SK-N-SH (cell line): Measurements from ENCODE around the gene IMPG2. TPM values are rescaled to one million over a fixed set of nuclear protein-coding genes. Genes with fewer than 3 reads are reported as not detected.
A peak's percentile ranks its signal among the peaks of the same experiment; 100 is the strongest.

Experiments
- CTCF ChIA-PET: fragments of 300-600, 350-600 bp; formaldehyde crosslinking; extraction: SDS; loops from one replicate; lab custom pipeline; 2021; lab: Yijun Ruan, JAX
- POLR2A ChIA-PET: fragments of 350-600 bp; sonication (Branson Sonifier 250); formaldehyde crosslinking; extraction: SDS; loops from one replicate; lab custom pipeline; 2020; ENCODE audit warnings: antibody characterized with exemption, inconsistent platforms; lab: Yijun Ruan, JAX
- DNase-seq: peaks from one replicate; pipeline ENCODE4 v3.0.0; 2012
- H2AFZ ChIP-seq: fragments of 200-600 bp; sonication (generic); 2 replicates; pipeline ENCODE4 v1.8.1; 2016; ENCODE audit warnings: antibody characterized with exemption, mild to moderate bottlenecking, low read depth
- H3F3A ChIP-seq: fragments of 200-600 bp; sonication (generic); replicated peaks from 2 replicates; pipeline ENCODE3; 2016; ENCODE audit warnings: antibody characterized with exemption, mild to moderate bottlenecking; ENCODE audit not compliant: insufficient read depth
- H3K27ac ChIP-seq, 2 experiments: fragments of 200-500 bp in 1 of 2; fragments of 200-600 bp in 1 of 2; sonication (Bioruptor generic) in 1 of 2; sonication (generic), shearing (Covaris generic) in 1 of 2; 2 replicates each; pipeline versions ENCODE4 v1.5.1 to v1.6.1; 2014 to 2016; ENCODE audit warnings: low read depth in 2 of 2, inconsistent platforms in 1 of 2, low read length in 1 of 2, mild to moderate bottlenecking in 1 of 2, mixed read lengths in 1 of 2
- H3K27me3 ChIP-seq: fragments of 200-600 bp; sonication (generic), shearing (Covaris generic); 2 replicates; pipeline ENCODE4 v1.6.1; 2016; ENCODE audit warnings: mixed run types; ENCODE audit not compliant: insufficient read depth
- H3K36me3 ChIP-seq, 2 experiments: fragments of 200-500 bp in 1 of 2; fragments of 200-600 bp in 1 of 2; sonication (Bioruptor generic) in 1 of 2; sonication (generic) in 1 of 2; replicated peaks in 1 of 2; 2 replicates each; pipeline versions ENCODE3 to v1.5.1; 2014 to 2016; ENCODE audit warnings: low read length in 1 of 2, mild to moderate bottlenecking in 1 of 2; ENCODE audit not compliant: insufficient read depth in 2 of 2, control insufficient read depth in 1 of 2
- H3K4me1 ChIP-seq, 2 experiments: fragments of 200-500 bp in 1 of 2; fragments of 200-600 bp in 1 of 2; sonication (Bioruptor generic) in 1 of 2; sonication (generic), shearing (Covaris generic) in 1 of 2; 2 replicates each; pipeline versions ENCODE4 v1.5.1 to v1.6.1; 2014 to 2016; ENCODE audit warnings: low read depth in 1 of 2, low read length in 1 of 2, mixed run types in 1 of 2; ENCODE audit not compliant: insufficient read depth in 2 of 2, control insufficient read depth in 1 of 2
- H3K4me2 ChIP-seq: fragments of 200-600 bp; sonication (generic), shearing (Covaris generic); 2 replicates; pipeline ENCODE4 v1.6.1; 2017; ENCODE audit warnings: mixed run types
- H3K4me3 ChIP-seq, 2 experiments: fragments of 200-500 bp in 1 of 2; fragments of 200-600 bp in 1 of 2; sonication (Bioruptor generic) in 1 of 2; sonication (generic), shearing (Covaris generic) in 1 of 2; 2 replicates each; pipeline versions ENCODE4 v1.5.1 to v1.8.1; 2014 to 2016; ENCODE audit warnings: low read depth in 2 of 2, inconsistent platforms in 1 of 2, low read length in 1 of 2, mild to moderate bottlenecking in 1 of 2, mixed read lengths in 1 of 2, moderate library complexity in 1 of 2
- H3K79me2 ChIP-seq: fragments of 200-600 bp; sonication (generic); 2 replicates; pipeline ENCODE4 v1.8.1; 2017; ENCODE audit warnings: mild to moderate bottlenecking; ENCODE audit not compliant: insufficient read depth
- H3K9ac ChIP-seq: fragments of 200-600 bp; sonication (generic); 2 replicates; pipeline ENCODE4 v1.6.1; 2017; ENCODE audit warnings: mixed run types
- H3K9me2 ChIP-seq: fragments of 200-600 bp; sonication (generic); 2 replicates; pipeline ENCODE4 v1.6.1; 2017; ENCODE audit warnings: mixed run types
- H3K9me3 ChIP-seq: fragments of 200-600 bp; sonication (generic); 2 replicates; pipeline ENCODE4 v1.6.1; 2017; ENCODE audit warnings: mixed run types, mild to moderate bottlenecking, moderate library complexity
- H4K20me1 ChIP-seq: fragments of 200-600 bp; sonication (generic); 2 replicates; pipeline ENCODE4 v1.6.1; 2017; ENCODE audit warnings: mild to moderate bottlenecking, mixed run types; ENCODE audit not compliant: insufficient read depth
- CHD2 ChIP-seq: fragments of 150-350 bp; IDR thresholded peaks from 2 replicates; pipeline ENCODE4 v1.6.1; 2018; ENCODE audit warnings: low read length; ENCODE audit not compliant: partially characterized antibody
- CTCF ChIP-seq: fragments of 200-600 bp; sonication (generic); IDR thresholded peaks from 2 replicates; pipeline ENCODE4 v1.6.1; 2017; ENCODE audit warnings: antibody characterized with exemption, mild to moderate bottlenecking, moderate library complexity
- ELF1 ChIP-seq: IDR thresholded peaks from 2 replicates; pipeline ENCODE4 v1.4.0; 2012
- EP300 ChIP-seq, 2 experiments: IDR thresholded peaks; 2 replicates each; pipeline versions ENCODE4 v1.4.0 to v1.6.1; 2012; ENCODE audit warnings: borderline replicate concordance in 1 of 2, low read depth in 1 of 2, low read length in 1 of 2
- FOXM1 ChIP-seq: IDR thresholded peaks from 2 replicates; pipeline ENCODE4 v1.4.0; 2012; ENCODE audit warnings: low read depth, mild to moderate bottlenecking
- JUND ChIP-seq: IDR thresholded peaks from 2 replicates; pipeline ENCODE4 v1.4.0; 2012
- MAX ChIP-seq: IDR thresholded peaks from 2 replicates; pipeline ENCODE4 v1.4.0; 2012; ENCODE audit warnings: low read depth
- MXI1 ChIP-seq: IDR thresholded peaks from 2 replicates; pipeline ENCODE4 v1.6.1; 2012; ENCODE audit warnings: mild to moderate bottlenecking, low read depth, low read length, improper control_type of control experiment
- NRF1 ChIP-seq: IDR thresholded peaks from 2 replicates; pipeline ENCODE4 v1.6.1; 2012; ENCODE audit warnings: low read depth, mild to moderate bottlenecking, low read length
- PBX3 ChIP-seq: IDR thresholded peaks from 2 replicates; pipeline ENCODE4; 2012
- POLR2AphosphoS5 ChIP-seq: IDR thresholded peaks from 2 replicates; pipeline ENCODE4 v1.6.1; 2012; ENCODE audit warnings: low read depth, low read length
- RAD21 ChIP-seq: IDR thresholded peaks from 2 replicates; pipeline ENCODE4 v1.6.1; 2012; ENCODE audit warnings: mild to moderate bottlenecking, low read length
- RCOR1 ChIP-seq: fragments of 150-350 bp; IDR thresholded peaks from 2 replicates; pipeline ENCODE4 v1.6.1; 2017; ENCODE audit warnings: antibody characterized with exemption, low read length
- SIN3A ChIP-seq: IDR thresholded peaks from 2 replicates; pipeline ENCODE4 v1.6.1; 2012; ENCODE audit warnings: low read depth, mild to moderate bottlenecking, low read length, moderate library complexity, borderline replicate concordance
- TAF1 ChIP-seq: IDR thresholded peaks from 2 replicates; pipeline ENCODE4 v1.6.1; 2012; ENCODE audit warnings: low read depth, mild to moderate bottlenecking, low read length, moderate library complexity, borderline replicate concordance
- TCF12 ChIP-seq: IDR thresholded peaks from 2 replicates; pipeline ENCODE4 v1.4.0; 2012
- TEAD4 ChIP-seq: IDR thresholded peaks from 2 replicates; pipeline ENCODE4 v1.4.0; 2012; ENCODE audit warnings: mild to moderate bottlenecking, borderline replicate concordance; ENCODE audit not compliant: insufficient read depth
- USF1 ChIP-seq: IDR thresholded peaks from 2 replicates; pipeline ENCODE4 v1.4.0; 2012; ENCODE audit warnings: low read depth, borderline replicate concordance
- YY1 ChIP-seq: IDR thresholded peaks from 2 replicates; pipeline ENCODE4 v1.4.0; 2012; ENCODE audit warnings: low read depth, mild to moderate bottlenecking
- WGBS: methylation state at CpG from one replicate; pipeline ENCODE4 v1.1.6; 2017; ENCODE audit warnings: low lambda C conversion rate; 5-methylcytosine and 5-hydroxymethylcytosine counted together
- polyA plus RNA-seq, 3 experiments: library from polyadenylated mRNA; depleted of rRNA; stranded (reverse); fragments of >200 nt; gene quantifications; 2 replicates each; pipeline ENCODE4 v1.2.3, GENCODE V29; 2012

IMPG2 gene
- polyA plus RNA-seq, 1 of the 3 experiments (the other 2 are of a cell fraction): 0.03 TPM

- H3K9me2 ChIP-seq: no peaks in the 10 kb centered on the region
- no peaks in the 10 kb centered on the region; a peak in 1 of 4 replicates for H3K4me1 ChIP-seq
- WGBS: 57% methylated on average over 3 of the region's 3 CpGs
- H3K4me2 ChIP-seq: no peak overlapping the region
- no peaks in the 10 kb centered on the region for H3K27me3 ChIP-seq
- TF ChIP-seq FOXM1: no peak
- TF ChIP-seq PBX3: no peak
- TF ChIP-seq CTCF: no peak
- TF ChIP-seq MXI1: no peak
- no peak for TF ChIP-seq JUND
- TF ChIP-seq USF1: no peak
- no peak for TF ChIP-seq TAF1
- TF ChIP-seq MAX: no peak
- no peak for TF ChIP-seq NRF1
- no peak for TF ChIP-seq ELF1
- no peaks in the 10 kb centered on the region for H3K9me3 ChIP-seq
- H2AFZ ChIP-seq: no peak overlapping the region
- H3K36me3 ChIP-seq: no peaks in the 10 kb centered on the region
- POLR2A ChIA-PET: no interaction called here
- no peak for DNase-seq
- no peak overlapping the region for H3K27ac ChIP-seq
- no peaks in the 10 kb centered on the region for H3F3A ChIP-seq
- no peaks in the 10 kb centered on the region for H3K79me2 ChIP-seq
- H4K20me1 ChIP-seq: no peaks in the 10 kb centered on the region
- H3K4me3 ChIP-seq: no peak overlapping the region
- H3K9ac ChIP-seq: no peak overlapping the region
- CTCF ChIA-PET: interaction anchor here (0.6 to 1.2 kb wide), 2 partner anchors 13 to 47 kb away, joined by 3 to 4 read pairs; no protein-coding TSS in a partner anchor
Observed at GRCh38 chr3:101200461-101200860, 119.9 kb downstream of the IMPG2 start.

- Histone ChIP-seq H3K9me3 (no peaks in the 10 kb centered on the region), H3K4me3 (no peak overlapping the region), H3K4me2 (no peak overlapping the region), H4K20me1 (no peaks in the 10 kb centered on the region), H3K4me1 (peaks cover 0 to 7% of the 10 kb centered on the region in 2 experiments; a peak in 1 of 4 replicates), H3K9me2 (no peaks in the 10 kb centered on the region), H3K9ac (no peak overlapping the region), H2AFZ (peak overlapping the region; percentile 54; the same call in 1 of the 2 replicates), H3F3A (no peaks in the 10 kb centered on the region), H3K79me2 (no peaks in the 10 kb centered on the region), H3K27me3 (no peaks in the 10 kb centered on the region), H3K36me3 (no peaks in the 10 kb centered on the region), H3K27ac (peak overlapping the region in 1 of 2 experiments; percentile 10; a peak in 1 of 4 replicates)
- peak; percentile 10 for DNase-seq
- WGBS: 49% methylated on average over 6 of the region's 6 CpGs
- CTCF ChIA-PET: interaction anchor here (0.6 to 2.3 kb wide), 53 partner anchors 9 to 1364 kb away, joined by 3 to 32 read pairs (median 4); no protein-coding TSS in a partner anchor
- POLR2A ChIA-PET: no interaction called here
- TF ChIP-seq PBX3 (no peak), POLR2AphosphoS5 (no peak), MXI1 (no peak), TCF12 (no peak; the same call in 1 of the 2 replicates), TEAD4 (no peak), SIN3A (no peak), RCOR1 (no peak), YY1 (no peak), EP300 (IDR thresholded peaks at IDR 0.05; ENCODE audit: borderline replicate concordance in 1 of 2, low read depth in 1 of 2, low read length in 1 of 2) (no peak), USF1 (no peak), NRF1 (0 out of 2 replicates have a peak, but pooled peaks have one; percentile 9), TAF1 (no peak), MAX (no peak), RAD21 (peak; percentile 89), CHD2 (no peak)
Observed at GRCh38 chr3:101195951-101196713, 124.2 kb downstream of the IMPG2 start.
